ENCODE measurements around the gene COL4A6. TPM values are rescaled to one million over a fixed set of nuclear protein-coding genes. Genes with fewer than 3 reads are reported as not detected.

The COL4A6 gene
- total and polyA plus RNA-seq, 2 of the 8 experiments (the other 6 are each of a cell fraction or from before 2014, with no cell fraction given) = 5.9 to 11.8 TPM

- H4K8ac ChIP-seq (ENCODE audit: extremely low read depth, insufficient read depth, low read length) = no peak overlapping the region
- no peak overlapping the region for H2BK20ac ChIP-seq (ENCODE audit: low read length)
- no peak for DNase-seq (ENCODE audit: low read depth in 1 of 2, low spot score in 2 of 2)
- H3K79me2 ChIP-seq (ENCODE audit: control insufficient read depth in 1 of 2, insufficient read depth in 2 of 2, low read length in 2 of 2) = no peaks in the 10 kb centered on the region
- no peak for TF ChIP-seq USF2 (IDR thresholded peaks at IDR 0.05; ENCODE audit: low read length)
- TF ChIP-seq FOSL1 (IDR thresholded peaks at IDR 0.05; ENCODE audit: insufficient read depth, low read depth, low read length) = no peak
- no peak for TF ChIP-seq HDAC2 (IDR thresholded peaks at IDR 0.05; ENCODE audit: borderline replicate concordance in 1 of 2, low read depth in 2 of 2, low read length in 2 of 2)
- TF ChIP-seq E2F6 (IDR thresholded peaks at IDR 0.05) = no peak
- no peak for TF ChIP-seq KDM4A (IDR thresholded peaks at IDR 0.05; ENCODE audit: low read depth, low read length, severe bottlenecking)
- POLR2A ChIA-PET (ENCODE audit: partially characterized antibody) = no interaction called here
- H3K27me3 ChIP-seq (replicated peaks in 1 of 4; ENCODE audit: control insufficient read depth in 3 of 4, extremely low read depth in 1 of 4, insufficient read depth in 3 of 4, low read length in 3 of 4) = no peaks in the 10 kb centered on the region
- no peaks in the 10 kb centered on the region for H4K20me1 ChIP-seq (replicated peaks in 1 of 2; ENCODE audit: control insufficient read depth in 1 of 2, insufficient read depth in 2 of 2, low read length in 2 of 2)
- no peak overlapping the region for H2AFZ ChIP-seq (ENCODE audit: low read length)
- H3K23ac ChIP-seq (ENCODE audit: insufficient read length) = no peak overlapping the region
- no peak overlapping the region for H2BK5ac ChIP-seq (ENCODE audit: low read depth, low read length)
- H2BK12ac ChIP-seq (ENCODE audit: low read depth, low read length) = no peak overlapping the region
- 70% methylated on average over 1 of the region's 1 CpG; no CpG with 5 or more reads in 1 of the 2 experiments for WGBS, 2 experiments (ENCODE audit: extremely low coverage in 1 of 2, insufficient coverage in 1 of 2, insufficient read length in 1 of 2, insufficient replicate concordance in 2 of 2, low coverage in 1 of 2, low lambda C conversion rate in 2 of 2, missing lambda C conversion rate in 1 of 2)
- H2BK120ac ChIP-seq (replicated peaks; ENCODE audit: low read depth, low read length) = no peak overlapping the region
- H3K27ac ChIP-seq (ENCODE audit: low read depth, low read length) = no peak overlapping the region
- no peak for FAIRE-seq
- no peak overlapping the region for H3K9ac ChIP-seq (replicated peaks in 1 of 4; ENCODE audit: extremely low read depth in 1 of 4, low read depth in 3 of 4, low read length in 3 of 4)
- peaks cover 0 to 13% (median 5%) of the 10 kb centered on the region in 4 experiments; a peak in 4 of 7 replicates for H3K4me1 ChIP-seq (replicated peaks in 1 of 4; ENCODE audit: control insufficient read depth in 3 of 4, insufficient read depth in 4 of 4, low read length in 3 of 4)
- H3K79me1 ChIP-seq (ENCODE audit: low read depth, low read length) = no peaks in the 10 kb centered on the region
- H4K91ac ChIP-seq (replicated peaks; ENCODE audit: insufficient read length, low read length) = no peak overlapping the region
- no peak overlapping the region for H3K4me3 ChIP-seq (ENCODE audit: extremely low read depth in 1 of 4, insufficient read depth in 2 of 4, low read depth in 3 of 4, low read length in 4 of 4)
- H4K5ac ChIP-seq (ENCODE audit: insufficient read length, low read depth, low read length) = no peak overlapping the region
- H3K23me2 ChIP-seq (ENCODE audit: low read depth, low read length) = no peaks in the 10 kb centered on the region
- H3K36me3 ChIP-seq (ENCODE audit: control insufficient read depth in 2 of 4, insufficient read depth in 4 of 4, low read length in 3 of 4) = no peaks in the 10 kb centered on the region
- H3K9me3 ChIP-seq (ENCODE audit: insufficient read depth in 2 of 2, low read depth in 1 of 2, low read length in 1 of 2) = no peaks in the 10 kb centered on the region
- CTCF ChIA-PET (ENCODE audit: partially characterized antibody) = no interaction called here
- H3K18ac ChIP-seq (ENCODE audit: extremely low read depth, low read length) = no peak overlapping the region
- H2AK5ac ChIP-seq (ENCODE audit: low read depth, low read length) = no peak overlapping the region
- no peak overlapping the region for H3K14ac ChIP-seq (ENCODE audit: insufficient read length)
- H3K4ac ChIP-seq (replicated peaks; ENCODE audit: insufficient read length, low read depth, low read length) = no peak overlapping the region
- no peak overlapping the region for H2BK15ac ChIP-seq (ENCODE audit: low read length)
- H3K56ac ChIP-seq (replicated peaks; ENCODE audit: insufficient read length, low read depth, low read length) = no peak overlapping the region
- H3K4me2 ChIP-seq (ENCODE audit: insufficient read depth in 1 of 2, low read depth in 2 of 2, low read length in 2 of 2) = no peak overlapping the region
Measured at GRCh38 chrX:108348525-108348924, 89.7 kb downstream of the COL4A6 start.

Measured in H1 (cell line).